HL-60 (cell line): ENCODE measurements around the gene FOXA2.

Experiments used
- DNase-seq, 2 experiments: peaks; one replicate each; pipeline ENCODE4 v3.0.0-alpha.2; 2010 to 2020; ENCODE audit warnings: low read depth in 1 of 2, low spot score in 1 of 2
- H3K27ac ChIP-seq: fragments of 250-450 bp; sonication (Bioruptor Pico); replicated peaks from 2 replicates; pipeline ENCODE4 v1.5.1; 2020; ENCODE audit warnings: mild to moderate bottlenecking, moderate library complexity
- H3K27me3 ChIP-seq: fragments of 250-450 bp; sonication (Bioruptor Pico); 2 replicates; pipeline ENCODE4 v1.5.1; 2021; ENCODE audit warnings: mild to moderate bottlenecking, moderate library complexity; ENCODE audit not compliant: insufficient read depth, poor library complexity, severe bottlenecking
- H3K4me3 ChIP-seq: replicated peaks from 2 replicates; pipeline ENCODE4 v1.5.1; 2011; ENCODE audit warnings: mild to moderate bottlenecking, control low read depth, low read length; ENCODE audit not compliant: insufficient read depth
- CTCF ChIP-seq: IDR thresholded peaks from one replicate; pipeline ENCODE4 v1.5.1; 2011; ENCODE audit warnings: low read length, control low read depth, inconsistent platforms; ENCODE audit not compliant: insufficient read depth
- GABPA ChIP-seq: IDR thresholded peaks from 2 replicates; pipeline ENCODE4 v1.6.1; 2012; ENCODE audit warnings: low read depth
- POLR2AphosphoS5 ChIP-seq: IDR thresholded peaks from 2 replicates; pipeline ENCODE4 v1.6.1; 2012; ENCODE audit warnings: low read depth
- REST ChIP-seq: IDR thresholded peaks from 2 replicates; pipeline ENCODE4 v1.6.1; 2012; ENCODE audit warnings: low read depth; ENCODE audit not compliant: insufficient replicate concordance
- SPI1 ChIP-seq: IDR thresholded peaks from 2 replicates; pipeline ENCODE4 v1.6.1; 2012; ENCODE audit warnings: low read depth, mild to moderate bottlenecking, borderline replicate concordance

Gene FOXA2

GRCh38 chr20:22586645-22587310 lies 2.4 kb upstream of the FOXA2 start:
- Histone ChIP-seq H3K27ac (no peak overlapping the region), H3K4me3 (no peak overlapping the region), H3K27me3 (peaks cover 47% of the 10 kb centered on the region)
- DNase-seq = no peak
- TF ChIP-seq POLR2AphosphoS5 (no peak), SPI1 (no peak), CTCF (no peak), REST (no peak), GABPA (no peak)

GRCh38 chr20:22585786-22586493 lies 1.6 kb upstream of the FOXA2 start:
- H3K4me3 ChIP-seq = no peak overlapping the region
- peaks cover 49% of the 10 kb centered on the region for H3K27me3 ChIP-seq
- TF ChIP-seq GABPA (no peak), CTCF (no peak), POLR2AphosphoS5 (no peak), SPI1 (no peak), REST (no peak)
- DNase-seq = no peak
- no peak overlapping the region for H3K27ac ChIP-seq

- Histone ChIP-seq H3K27me3 (peaks cover 56% of the 10 kb centered on the region), H3K4me3 (no peak overlapping the region), H3K27ac (no peak overlapping the region)
- DNase-seq = no peak
- no peak for TF ChIP-seq SPI1
- no peak for TF ChIP-seq CTCF
- TF ChIP-seq POLR2AphosphoS5 = no peak
- no peak for TF ChIP-seq REST
- no peak for TF ChIP-seq GABPA
Measured at GRCh38 chr20:22584922-22585785, 782 bp upstream of the FOXA2 start.
